Measurements from ENCODE around the gene CPEB1. TPM values are rescaled to one million over a fixed set of nuclear protein-coding genes. Genes with fewer than 3 reads are reported as not detected.
"Not testable (repeated sequence)": the region's sequence is repeated elsewhere in the genome, so short reads cannot be mapped to it uniquely, and the experiment has no call there.

Gene CPEB1
- total and polyA plus RNA-seq, 2 donors (not counting 1 experiment from before 2014, with no cell fraction given), result 8.4 to 62.3 TPM

DNA sequence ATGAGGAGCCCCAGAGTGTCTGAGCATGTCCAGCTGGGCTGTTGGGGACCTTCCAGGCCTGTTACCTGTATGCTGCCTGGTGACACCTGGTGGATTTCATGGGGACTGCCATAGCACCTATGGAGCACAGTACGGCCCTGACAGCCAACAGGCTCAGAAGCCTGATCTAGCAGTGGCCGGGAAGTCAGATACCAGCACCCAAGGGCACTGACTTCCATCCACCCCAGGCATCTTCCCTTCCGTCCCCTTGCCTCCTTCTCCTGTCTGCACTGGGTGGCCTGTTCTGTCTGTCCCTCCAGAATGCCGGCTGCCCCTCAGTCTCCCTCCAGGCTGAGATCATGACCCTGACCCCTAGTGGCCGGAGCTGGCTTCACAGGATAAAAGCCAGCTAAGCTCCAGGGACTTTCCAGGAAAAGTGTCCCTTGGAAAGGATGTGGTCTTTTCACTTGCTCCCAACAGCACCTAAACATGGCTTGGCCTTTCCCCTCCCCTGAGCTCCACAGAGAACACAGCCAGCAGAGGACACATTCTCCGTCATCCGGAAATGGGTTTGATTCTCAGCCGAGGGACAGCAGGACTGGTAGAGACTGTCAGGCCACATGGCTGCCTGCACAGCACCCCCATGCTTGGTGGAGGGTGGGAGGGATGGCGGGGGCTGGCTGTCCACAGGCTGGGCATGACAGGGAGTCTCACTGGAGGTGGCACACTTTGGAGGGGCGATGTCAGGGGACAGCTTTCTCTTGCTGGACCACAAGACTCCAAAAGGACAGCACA is 116.4 kb downstream of the CPEB1 start:
- Histone ChIP-seq H3K27ac (ENCODE audit: insufficient read depth, low read length) (no peak overlapping the region), H3K4me1 (ENCODE audit: control insufficient read depth, extremely low read depth, insufficient read depth, low read length) (no peaks in the 10 kb centered on the region), H3K4me3 (replicated peaks in 1 of 4; ENCODE audit: control extremely low read depth in 1 of 4, insufficient read depth in 1 of 4, low read depth in 3 of 4, low read length in 4 of 4) (no peak overlapping the region), H3K9ac (ENCODE audit: insufficient read depth, low read length) (no peak overlapping the region), H3K27me3 (ENCODE audit: control insufficient read depth, insufficient read depth, low read length) (no peaks in the 10 kb centered on the region), H2AFZ (ENCODE audit: low read length) (peak overlapping the region; percentile 86), H4K20me1 (ENCODE audit: control insufficient read depth, extremely low read depth, insufficient read depth, low read length) (no peaks in the 10 kb centered on the region), H3K4me2 (ENCODE audit: extremely low read depth, insufficient read depth, low read length) (peak overlapping the region; percentile 15), H3K36me3 (ENCODE audit: control insufficient read depth, insufficient read depth, low read length) (peaks cover 2% of the 10 kb centered on the region), H3K79me2 (ENCODE audit: control insufficient read depth, insufficient read depth, low read length) (no peaks in the 10 kb centered on the region), H3K9me3 (ENCODE audit: control insufficient read depth, insufficient read depth, low read depth, low read length) (no peaks in the 10 kb centered on the region)
- TF ChIP-seq, protein P1, sequence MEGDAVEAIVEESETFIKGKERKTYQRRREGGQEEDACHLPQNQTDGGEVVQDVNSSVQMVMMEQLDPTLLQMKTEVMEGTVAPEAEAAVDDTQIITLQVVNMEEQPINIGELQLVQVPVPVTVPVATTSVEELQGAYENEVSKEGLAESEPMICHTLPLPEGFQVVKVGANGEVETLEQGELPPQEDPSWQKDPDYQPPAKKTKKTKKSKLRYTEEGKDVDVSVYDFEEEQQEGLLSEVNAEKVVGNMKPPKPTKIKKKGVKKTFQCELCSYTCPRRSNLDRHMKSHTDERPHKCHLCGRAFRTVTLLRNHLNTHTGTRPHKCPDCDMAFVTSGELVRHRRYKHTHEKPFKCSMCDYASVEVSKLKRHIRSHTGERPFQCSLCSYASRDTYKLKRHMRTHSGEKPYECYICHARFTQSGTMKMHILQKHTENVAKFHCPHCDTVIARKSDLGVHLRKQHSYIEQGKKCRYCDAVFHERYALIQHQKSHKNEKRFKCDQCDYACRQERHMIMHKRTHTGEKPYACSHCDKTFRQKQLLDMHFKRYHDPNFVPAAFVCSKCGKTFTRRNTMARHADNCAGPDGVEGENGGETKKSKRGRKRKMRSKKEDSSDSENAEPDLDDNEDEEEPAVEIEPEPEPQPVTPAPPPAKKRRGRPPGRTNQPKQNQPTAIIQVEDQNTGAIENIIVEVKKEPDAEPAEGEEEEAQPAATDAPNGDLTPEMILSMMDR (conservative IDR thresholded peaks at IDR 0.05 in 1 of 2, IDR thresholded peaks at IDR 0.05 in 1 of 2; ENCODE audit: low read depth in 1 of 2, low read length in 2 of 2), result peak; percentile 61 to 77
- TF ChIP-seq EZH2 (IDR thresholded peaks at IDR 0.05; ENCODE audit: low read length, missing control alignments), result no peak
- DNase-seq (ENCODE audit: low read depth in 2 of 2), result peak; percentile 60

DNA sequence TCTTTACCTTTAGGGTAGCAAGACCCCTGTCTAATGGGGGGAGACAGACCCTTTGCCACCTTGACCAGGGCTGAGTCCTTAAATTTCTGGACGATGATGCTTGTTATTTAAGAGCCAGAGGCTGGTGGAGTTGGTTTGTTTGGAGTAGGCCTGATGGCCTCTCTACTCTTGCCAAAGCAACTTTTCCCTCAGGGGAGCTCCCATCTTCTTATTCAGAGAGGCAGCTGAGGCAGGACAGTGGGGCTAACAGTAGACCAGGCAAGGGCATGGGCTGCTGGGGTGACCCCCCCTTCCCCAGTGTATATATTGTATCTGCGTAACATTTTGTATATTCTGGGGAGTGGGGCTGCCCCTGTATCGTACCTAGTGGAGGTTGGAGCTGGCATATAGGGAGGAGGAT is 117.2 kb downstream of the CPEB1 start:
- Histone ChIP-seq H3K4me2 (ENCODE audit: extremely low read depth, insufficient read depth, low read length) (no peak overlapping the region), H3K36me3 (ENCODE audit: control insufficient read depth, insufficient read depth, low read length) (no peaks in the 10 kb centered on the region), H3K4me1 (ENCODE audit: control insufficient read depth, extremely low read depth, insufficient read depth, low read length) (no peaks in the 10 kb centered on the region), H3K27me3 (ENCODE audit: control insufficient read depth, insufficient read depth, low read length) (no peaks in the 10 kb centered on the region), H4K20me1 (ENCODE audit: control insufficient read depth, extremely low read depth, insufficient read depth, low read length) (no peaks in the 10 kb centered on the region), H3K9ac (ENCODE audit: insufficient read depth, low read length) (no peak overlapping the region), H2AFZ (ENCODE audit: low read length) (no peak overlapping the region), H3K27ac (ENCODE audit: insufficient read depth, low read length) (no peak overlapping the region), H3K9me3 (ENCODE audit: control insufficient read depth, insufficient read depth, low read depth, low read length) (no peaks in the 10 kb centered on the region), H3K4me3 (replicated peaks in 1 of 4; ENCODE audit: control extremely low read depth in 1 of 4, insufficient read depth in 1 of 4, low read depth in 3 of 4, low read length in 4 of 4) (no peak overlapping the region), H3K79me2 (ENCODE audit: control insufficient read depth, insufficient read depth, low read length) (no peaks in the 10 kb centered on the region)
- TF ChIP-seq, protein P1 (conservative IDR thresholded peaks at IDR 0.05 in 1 of 2, IDR thresholded peaks at IDR 0.05 in 1 of 2; ENCODE audit: low read depth in 1 of 2, low read length in 2 of 2), result no peak
- TF ChIP-seq EZH2 (IDR thresholded peaks at IDR 0.05; ENCODE audit: low read length, missing control alignments), result no peak
- no peak for DNase-seq (ENCODE audit: low read depth in 2 of 2)

DNA sequence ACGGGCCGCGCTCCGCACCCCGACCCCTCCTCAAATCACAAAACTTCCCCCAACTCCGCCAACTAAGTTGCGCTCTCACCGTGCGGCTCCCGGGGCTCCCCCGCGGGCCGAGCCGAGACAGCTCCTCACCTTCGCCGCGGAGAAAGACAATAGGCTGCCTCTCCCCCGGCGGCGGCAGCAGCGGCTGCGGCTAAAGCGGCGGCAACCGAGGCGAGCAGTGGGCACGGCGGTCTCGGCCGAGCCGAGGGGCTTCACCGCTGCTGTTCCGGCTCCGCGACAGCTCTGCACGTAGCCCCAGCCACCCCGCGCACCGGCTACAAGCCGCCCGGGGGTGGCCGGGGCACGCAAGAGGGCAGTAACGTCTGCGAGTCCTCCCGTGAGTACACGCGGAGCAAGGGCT is 133.6 kb downstream of the CPEB1 start:
- H2AFZ ChIP-seq (ENCODE audit: low read length); H3K4me2 ChIP-seq (ENCODE audit: extremely low read depth, insufficient read depth, low read length); DNase-seq (ENCODE audit: low read depth in 2 of 2); H3K27ac ChIP-seq (ENCODE audit: insufficient read depth, low read length); H3K4me1 ChIP-seq (ENCODE audit: control insufficient read depth, extremely low read depth, insufficient read depth, low read length); H4K20me1 ChIP-seq (ENCODE audit: control insufficient read depth, extremely low read depth, insufficient read depth, low read length); H3K79me2 ChIP-seq (ENCODE audit: control insufficient read depth, insufficient read depth, low read length); H3K36me3 ChIP-seq (ENCODE audit: control insufficient read depth, insufficient read depth, low read length); H3K9me3 ChIP-seq (ENCODE audit: control insufficient read depth, insufficient read depth, low read depth, low read length); H3K4me3 ChIP-seq (replicated peaks in 1 of 4; ENCODE audit: control extremely low read depth in 1 of 4, insufficient read depth in 1 of 4, low read depth in 3 of 4, low read length in 4 of 4); H3K27me3 ChIP-seq (ENCODE audit: control insufficient read depth, insufficient read depth, low read length); H3K9ac ChIP-seq (ENCODE audit: insufficient read depth, low read length): not testable (repeated sequence)

DNA sequence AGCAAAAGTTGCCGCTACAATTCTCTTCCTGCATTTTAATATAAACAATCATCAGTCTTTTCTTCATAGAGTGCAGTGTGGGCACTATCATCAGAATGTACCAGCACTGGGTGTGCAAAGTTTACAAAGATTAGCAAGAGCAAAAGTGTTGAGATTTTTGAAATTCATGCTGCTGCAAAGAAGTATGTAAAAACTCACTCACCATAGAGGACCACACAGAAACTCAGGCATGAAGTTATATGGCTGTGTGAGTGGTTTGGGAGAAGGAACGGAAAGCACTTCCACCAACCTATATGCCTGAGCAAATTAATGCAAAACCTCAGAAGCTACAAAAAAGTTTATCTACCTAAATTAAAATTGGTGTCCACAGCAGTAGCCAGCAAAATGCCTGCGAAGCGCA is 139.5 kb downstream of the CPEB1 start:
- H3K27ac ChIP-seq (ENCODE audit: insufficient read depth, low read length); H3K36me3 ChIP-seq (ENCODE audit: control insufficient read depth, insufficient read depth, low read length); H3K79me2 ChIP-seq (ENCODE audit: control insufficient read depth, insufficient read depth, low read length); H3K9me3 ChIP-seq (ENCODE audit: control insufficient read depth, insufficient read depth, low read depth, low read length); H3K9ac ChIP-seq (ENCODE audit: insufficient read depth, low read length); H3K4me2 ChIP-seq (ENCODE audit: extremely low read depth, insufficient read depth, low read length); H3K4me3 ChIP-seq (replicated peaks in 1 of 4; ENCODE audit: control extremely low read depth in 1 of 4, insufficient read depth in 1 of 4, low read depth in 3 of 4, low read length in 4 of 4); DNase-seq (ENCODE audit: low read depth in 2 of 2); H2AFZ ChIP-seq (ENCODE audit: low read length); H4K20me1 ChIP-seq (ENCODE audit: control insufficient read depth, extremely low read depth, insufficient read depth, low read length); H3K27me3 ChIP-seq (ENCODE audit: control insufficient read depth, insufficient read depth, low read length); H3K4me1 ChIP-seq (ENCODE audit: control insufficient read depth, extremely low read depth, insufficient read depth, low read length): not testable (repeated sequence)

DNA sequence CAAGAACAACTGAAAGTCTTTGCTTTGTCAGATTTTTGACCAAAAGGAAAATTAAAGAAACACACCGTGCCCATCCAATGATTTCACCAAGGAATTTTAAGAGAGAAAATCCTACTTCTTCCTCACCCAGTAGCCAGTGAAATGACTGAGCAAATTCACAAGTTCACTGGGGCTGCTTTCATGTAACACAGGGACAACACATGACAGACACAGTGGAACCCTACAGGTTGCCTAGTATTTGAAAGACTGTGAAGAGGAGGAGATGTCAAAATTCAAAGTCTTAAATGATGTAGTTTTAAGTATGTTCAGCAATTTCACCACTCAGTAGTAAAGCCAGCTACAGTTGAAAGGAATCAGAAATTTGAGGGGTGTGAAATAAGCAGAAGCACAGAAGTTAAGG is 140.1 kb downstream of the CPEB1 start:
- not testable (repeated sequence) for H3K9ac ChIP-seq (ENCODE audit: insufficient read depth, low read length); H3K4me3 ChIP-seq (replicated peaks in 1 of 4; ENCODE audit: control extremely low read depth in 1 of 4, insufficient read depth in 1 of 4, low read depth in 3 of 4, low read length in 4 of 4); H3K4me1 ChIP-seq (ENCODE audit: control insufficient read depth, extremely low read depth, insufficient read depth, low read length); H2AFZ ChIP-seq (ENCODE audit: low read length); DNase-seq (ENCODE audit: low read depth in 2 of 2); H3K79me2 ChIP-seq (ENCODE audit: control insufficient read depth, insufficient read depth, low read length); H3K27ac ChIP-seq (ENCODE audit: insufficient read depth, low read length); H4K20me1 ChIP-seq (ENCODE audit: control insufficient read depth, extremely low read depth, insufficient read depth, low read length); H3K4me2 ChIP-seq (ENCODE audit: extremely low read depth, insufficient read depth, low read length); H3K27me3 ChIP-seq (ENCODE audit: control insufficient read depth, insufficient read depth, low read length); H3K9me3 ChIP-seq (ENCODE audit: control insufficient read depth, insufficient read depth, low read depth, low read length); H3K36me3 ChIP-seq (ENCODE audit: control insufficient read depth, insufficient read depth, low read length)

Measured in fibroblast of lung (primary cell).